ENCODE data around the gene C1QTNF1.
"Not testable (repeated sequence)": the region's sequence is repeated elsewhere in the genome, so short reads cannot be mapped to it uniquely, and the experiment has no call there.

C1QTNF1 gene

GRCh38 chr17:79062691-79063090 lies 38.7 kb downstream of the C1QTNF1 start:
- DNase-seq, result no peak

GRCh38 chr17:79064026-79064425 lies 40.1 kb downstream of the C1QTNF1 start:
- DNase-seq, result no peak

GRCh38 chr17:79065105-79065670 lies 41.2 kb downstream of the C1QTNF1 start:
- DNase-seq, result peak; percentile 56

GRCh38 chr17:79066963-79067362 lies 43.0 kb downstream of the C1QTNF1 start:
- no peak for DNase-seq

DNA sequence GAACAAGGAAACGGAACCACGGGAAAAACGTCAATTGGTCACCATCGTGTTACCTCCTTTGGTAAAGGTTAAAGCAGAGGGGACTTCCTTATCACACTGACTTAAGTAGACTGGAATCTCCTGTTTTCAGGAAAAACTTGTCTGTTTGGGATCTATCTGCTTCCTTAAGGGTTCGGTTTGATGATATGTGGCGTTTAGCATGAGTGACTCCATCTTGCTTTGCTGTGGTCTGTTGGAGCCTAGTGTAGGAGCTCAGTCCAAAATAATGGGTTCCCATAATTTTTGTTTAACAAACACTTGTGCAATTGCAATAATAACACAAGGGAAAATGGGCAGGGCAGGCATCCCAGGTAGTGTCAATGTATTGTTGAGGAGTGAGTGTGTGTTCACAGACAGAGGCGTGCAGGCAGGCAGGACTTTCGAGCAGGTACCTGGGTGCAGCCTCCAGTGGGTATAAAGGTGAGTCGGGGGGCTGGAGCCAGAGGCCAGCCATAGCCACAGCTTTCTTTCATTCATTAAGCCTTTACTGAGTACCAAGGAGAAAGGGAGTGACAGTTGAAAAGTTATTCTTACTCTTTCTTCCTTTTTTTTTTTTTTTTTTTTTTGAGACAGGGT lies 46.4 kb downstream of the C1QTNF1 start:
- no peak for DNase-seq

- no peak for DNase-seq
These were observed 47.3 kb downstream of the C1QTNF1 start for GRCh38 chr17:79071161-79071740.

- DNase-seq, result no peak
These were observed 48.6 kb downstream of the C1QTNF1 start for GRCh38 chr17:79072544-79072943.

DNA sequence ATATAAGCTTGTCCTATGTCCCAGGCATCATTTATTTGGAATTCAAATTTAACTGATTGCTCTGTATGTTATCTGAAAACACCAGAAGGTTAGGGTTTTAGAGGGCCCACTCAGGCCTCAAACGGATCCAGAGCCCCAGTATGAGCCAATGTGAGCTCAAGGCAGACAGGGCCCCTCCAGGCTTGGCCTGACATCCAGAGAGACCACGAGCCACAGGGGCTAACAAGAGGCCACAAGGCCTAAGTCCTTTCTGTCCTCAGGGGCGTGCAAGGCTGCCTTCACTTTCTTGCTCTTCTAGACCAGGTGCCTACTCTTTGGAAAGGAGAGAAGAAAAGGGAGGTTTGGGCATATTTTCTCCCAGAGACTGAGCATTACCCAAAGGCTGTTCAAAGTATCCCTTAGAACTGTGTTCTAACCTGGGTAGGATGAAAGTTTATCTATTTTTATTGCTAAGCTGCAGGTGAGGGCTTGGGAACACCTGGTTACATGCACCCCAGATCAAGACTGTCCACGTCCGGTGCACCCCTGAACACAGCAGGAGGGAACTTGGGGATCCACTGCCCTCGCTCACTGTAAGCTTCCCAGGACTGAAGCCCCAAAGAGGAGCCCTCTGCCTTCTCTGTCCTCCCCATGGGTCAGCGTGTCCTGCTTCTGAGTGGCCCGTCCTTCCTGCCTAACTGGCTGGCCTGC lies 49.2 kb downstream of the C1QTNF1 start:
- DNase-seq, result no peak

DNA sequence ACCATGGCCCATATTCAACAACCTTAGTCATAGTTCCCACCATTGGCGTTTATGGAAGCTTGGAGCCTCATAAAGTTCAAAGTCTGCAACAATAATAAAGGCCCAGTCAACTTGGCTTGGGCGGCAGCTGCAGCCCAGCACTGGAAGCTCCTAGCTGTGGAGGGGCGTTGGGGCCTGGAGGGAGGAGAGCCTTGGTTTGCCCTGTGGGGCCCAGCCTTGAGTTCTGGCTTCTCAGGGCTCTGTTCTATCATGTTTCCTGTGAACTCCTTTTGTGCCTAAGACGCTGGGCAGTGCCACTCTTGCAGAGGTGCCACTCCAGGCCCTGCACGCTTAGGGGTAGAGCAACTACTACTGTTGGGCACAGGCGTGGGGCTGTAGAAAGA lies 49.7 kb downstream of the C1QTNF1 start:
- DNase-seq, result no peak

GRCh38 chr17:79074121-79074648 lies 50.2 kb downstream of the C1QTNF1 start:
- not testable (repeated sequence) for DNase-seq

DNA sequence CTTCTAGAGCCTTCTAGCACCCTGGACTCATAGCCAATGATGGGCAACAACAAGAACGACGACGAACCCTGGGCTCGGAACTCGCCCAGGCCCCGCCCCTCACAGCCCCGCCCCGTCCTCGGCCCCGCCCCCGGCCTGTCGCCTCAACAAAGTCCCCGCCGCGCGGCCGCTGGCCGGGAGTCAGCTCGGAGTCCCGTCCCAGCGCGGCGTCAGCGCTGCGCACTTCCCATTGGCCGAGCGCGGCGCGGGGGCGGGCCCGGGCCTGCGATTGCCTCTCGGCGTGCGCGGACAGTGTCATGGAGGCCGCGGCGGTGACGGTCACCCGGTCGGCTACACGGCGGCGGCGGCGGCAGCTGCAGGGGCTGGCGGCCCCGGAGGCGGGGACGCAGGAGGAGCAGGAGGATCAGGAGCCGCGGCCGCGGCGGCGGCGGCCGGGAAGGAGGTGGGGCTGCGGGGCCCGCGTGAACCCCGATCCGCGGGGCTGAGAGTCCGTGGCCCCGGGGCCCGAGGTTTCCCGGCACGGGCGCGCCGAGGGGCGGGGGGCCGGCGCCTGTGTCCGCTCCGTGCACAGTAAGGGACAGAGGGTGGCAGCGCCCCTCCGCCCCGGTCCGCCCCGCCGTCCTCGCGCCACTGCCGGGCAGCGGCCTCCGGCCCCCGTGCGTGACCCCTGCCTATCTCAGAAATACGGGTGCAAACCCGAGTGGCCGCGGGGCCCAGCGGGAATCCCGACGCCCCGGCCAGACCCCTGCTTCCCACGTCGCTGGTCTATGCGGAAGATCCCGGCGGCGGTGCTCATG lies 50.9 kb downstream of the C1QTNF1 start, which contains the start of gene ENGASE:
ENGASE (plus strand) TSS at position 176 of the 797 bp plus-strand sequence; CDS start at position 297, 121 bp downstream.
- DNase-seq, result peak; percentile 94

- DNase-seq, result peak; percentile 14
These were observed 51.4 kb downstream of the C1QTNF1 start for GRCh38 chr17:79075446-79075750.

- DNase-seq, result no peak
These were observed 52.0 kb downstream of the C1QTNF1 start for GRCh38 chr17:79075861-79076406.

DNA sequence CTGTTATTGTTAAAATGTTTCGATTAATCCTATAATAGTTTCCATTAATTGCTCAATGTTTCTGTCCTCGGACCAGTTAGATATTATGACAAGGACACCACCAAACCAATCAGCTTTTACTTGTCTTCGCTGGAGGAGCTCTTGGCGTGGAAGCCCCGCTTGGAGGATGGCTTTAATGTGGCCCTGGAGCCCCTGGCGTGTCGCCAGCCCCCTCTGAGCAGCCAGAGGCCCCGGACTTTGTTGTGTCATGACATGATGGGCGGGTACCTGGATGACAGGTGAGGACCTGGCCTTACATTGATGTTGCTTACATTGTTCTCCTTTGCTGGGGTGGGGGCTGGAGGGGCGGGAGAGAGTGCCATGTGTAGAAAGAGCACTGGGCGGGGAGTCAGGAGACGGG lies 53.6 kb downstream of the C1QTNF1 start:
- DNase-seq, result no peak

- DNase-seq, result no peak
These were observed 54.7 kb downstream of the C1QTNF1 start for GRCh38 chr17:79078476-79079190.

GRCh38 chr17:79079421-79080200 lies 55.6 kb downstream of the C1QTNF1 start:
- no peak for DNase-seq

- no peak for DNase-seq
These were observed 56.4 kb downstream of the C1QTNF1 start for GRCh38 chr17:79080349-79080748.

GRCh38 chr17:79080761-79081290 lies 56.9 kb downstream of the C1QTNF1 start:
- no peak for DNase-seq

- DNase-seq, result no peak
These were observed 57.8 kb downstream of the C1QTNF1 start for GRCh38 chr17:79081571-79082276.

Data from activated CD4-positive, alpha-beta T cell treated with anti-CD3 and anti-CD28 coated beads, Interleukin-2, amount 50 U/mL, for 16 hours (primary cell).